Uterus (tissue), 2 donors: ENCODE results near the gene SLC2A14.

Source experiments
- CTCF ChIP-seq, 4 experiments: fragments of 200-600 bp in 2 of 4; fragments of 450-650 bp in 2 of 4; sonication (generic) in 2 of 4; IDR thresholded peaks; one replicate each; pipeline ENCODE4 v1.5.1; 2016 to 2019; ENCODE audit warnings: antibody characterized with exemption in 4 of 4, mild to moderate bottlenecking in 2 of 4, moderate library complexity in 1 of 4
- POLR2A ChIP-seq, 2 donors: fragments of 450-650 bp; IDR thresholded peaks; one replicate each; pipeline ENCODE4 v1.6.1; 2016; ENCODE audit warnings: antibody characterized with exemption in 2 of 2, mild to moderate bottlenecking in 1 of 2, moderate library complexity in 1 of 2

DNA sequence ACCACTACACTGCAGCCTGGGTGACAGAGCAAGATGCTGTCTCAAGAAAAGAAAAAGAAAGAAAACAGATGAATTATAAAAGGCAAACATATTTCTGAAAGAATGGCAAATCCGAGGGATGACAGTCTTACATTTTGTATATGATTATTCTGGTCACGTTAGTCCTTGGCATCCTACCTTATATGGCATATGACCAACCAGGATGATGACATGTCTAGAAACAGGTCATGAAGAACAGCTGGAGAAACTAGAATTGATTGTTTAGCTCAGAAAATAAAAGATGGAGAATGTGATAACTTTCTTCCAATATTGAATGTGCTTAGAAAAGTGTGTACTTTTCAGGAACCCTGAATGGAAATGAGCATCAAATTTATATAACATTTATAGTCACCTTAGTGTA, 19.2 kb downstream of the SLC2A14 start:
- no peak for TF ChIP-seq CTCF (IDR thresholded peaks at IDR 0.05)
- TF ChIP-seq POLR2A (IDR thresholded peaks at IDR 0.05): no peak
